ENCODE data around the gene PI4KB.

DNA sequence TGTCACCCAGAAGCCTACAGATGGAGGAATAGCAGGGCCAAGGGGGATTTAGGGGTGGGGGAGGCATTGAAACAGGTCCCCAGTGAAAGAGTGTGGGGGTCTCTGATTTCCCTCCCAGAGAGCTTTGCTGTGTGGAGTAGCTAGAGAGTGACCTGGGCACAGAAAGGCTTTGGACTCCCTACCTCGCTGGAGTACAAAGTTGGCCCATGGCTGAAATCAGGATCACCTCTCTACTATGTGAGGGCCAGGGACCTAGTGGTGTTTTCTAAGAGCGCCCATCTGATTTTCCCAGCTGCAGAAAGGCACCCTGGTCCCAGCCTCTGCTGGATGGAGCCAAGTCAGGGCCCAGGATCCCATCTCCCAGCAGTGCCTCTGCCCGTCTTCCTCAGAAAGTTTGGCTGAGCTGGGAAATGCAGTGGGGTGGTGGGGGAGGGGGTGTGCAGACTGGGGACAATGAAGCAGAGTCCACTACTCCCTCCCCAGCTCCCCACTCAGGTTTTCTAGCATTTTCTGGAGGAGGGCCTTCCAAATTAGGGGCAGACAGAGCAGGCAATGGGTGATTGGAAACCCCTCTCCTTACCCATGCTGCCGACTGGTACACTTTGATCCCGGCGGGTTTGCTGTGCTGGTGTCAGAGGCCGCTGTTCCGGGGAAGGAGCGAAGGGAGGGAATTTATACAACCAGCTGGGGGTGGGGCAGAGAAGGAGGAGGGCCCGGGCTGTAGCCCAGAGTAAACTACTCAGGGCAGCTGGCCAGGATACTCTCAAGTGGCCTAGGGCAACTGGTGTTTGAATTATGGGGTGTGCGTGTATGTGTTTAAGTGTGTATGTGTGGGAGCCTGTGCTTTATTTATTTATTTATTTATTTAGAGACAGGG lies 45.1 kb upstream of the PI4KB start, which contains the start of gene SELENBP1:
- no peak for TF ChIP-seq SUZ12 (IDR thresholded peaks at IDR 0.05; ENCODE audit: low read depth, low read length)
- TF ChIP-seq CTCF (CRISPR knock-in tag; IDR thresholded peaks at IDR 0.05): no peak
- TF ChIP-seq, protein P1, sequence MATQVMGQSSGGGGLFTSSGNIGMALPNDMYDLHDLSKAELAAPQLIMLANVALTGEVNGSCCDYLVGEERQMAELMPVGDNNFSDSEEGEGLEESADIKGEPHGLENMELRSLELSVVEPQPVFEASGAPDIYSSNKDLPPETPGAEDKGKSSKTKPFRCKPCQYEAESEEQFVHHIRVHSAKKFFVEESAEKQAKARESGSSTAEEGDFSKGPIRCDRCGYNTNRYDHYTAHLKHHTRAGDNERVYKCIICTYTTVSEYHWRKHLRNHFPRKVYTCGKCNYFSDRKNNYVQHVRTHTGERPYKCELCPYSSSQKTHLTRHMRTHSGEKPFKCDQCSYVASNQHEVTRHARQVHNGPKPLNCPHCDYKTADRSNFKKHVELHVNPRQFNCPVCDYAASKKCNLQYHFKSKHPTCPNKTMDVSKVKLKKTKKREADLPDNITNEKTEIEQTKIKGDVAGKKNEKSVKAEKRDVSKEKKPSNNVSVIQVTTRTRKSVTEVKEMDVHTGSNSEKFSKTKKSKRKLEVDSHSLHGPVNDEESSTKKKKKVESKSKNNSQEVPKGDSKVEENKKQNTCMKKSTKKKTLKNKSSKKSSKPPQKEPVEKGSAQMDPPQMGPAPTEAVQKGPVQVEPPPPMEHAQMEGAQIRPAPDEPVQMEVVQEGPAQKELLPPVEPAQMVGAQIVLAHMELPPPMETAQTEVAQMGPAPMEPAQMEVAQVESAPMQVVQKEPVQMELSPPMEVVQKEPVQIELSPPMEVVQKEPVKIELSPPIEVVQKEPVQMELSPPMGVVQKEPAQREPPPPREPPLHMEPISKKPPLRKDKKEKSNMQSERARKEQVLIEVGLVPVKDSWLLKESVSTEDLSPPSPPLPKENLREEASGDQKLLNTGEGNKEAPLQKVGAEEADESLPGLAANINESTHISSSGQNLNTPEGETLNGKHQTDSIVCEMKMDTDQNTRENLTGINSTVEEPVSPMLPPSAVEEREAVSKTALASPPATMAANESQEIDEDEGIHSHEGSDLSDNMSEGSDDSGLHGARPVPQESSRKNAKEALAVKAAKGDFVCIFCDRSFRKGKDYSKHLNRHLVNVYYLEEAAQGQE (IDR thresholded peaks at IDR 0.05; ENCODE audit: borderline replicate concordance in 1 of 2, low read depth in 1 of 2, low read length in 2 of 2): no peak
- TF ChIP-seq ZC3H4 (CRISPR knock-in tag; IDR thresholded peaks at IDR 0.05; ENCODE audit: borderline replicate concordance): no peak

All from HepG2 (cell line).